Keratinocyte (primary cell): Measurements from ENCODE around the gene AIRE.

ENCODE experiments used
- CTCF ChIP-seq, 3 experiments: IDR thresholded peaks in 1 of 3; conservative IDR thresholded peaks in 1 of 3; optimal IDR thresholded peaks in 1 of 3; 2 replicates in 2 of 3; 3 replicates in 1 of 3; pipeline versions ENCODE3 to v1.5.1; 2011; ENCODE audit warnings: low read length in 3 of 3, mild to moderate bottlenecking in 3 of 3, moderate library complexity in 2 of 3, control low read depth in 1 of 3, inconsistent platforms in 1 of 3; ENCODE audit not compliant: insufficient read depth in 2 of 3; ENCODE audit errors: extremely low read depth in 1 of 3
- EZH2 ChIP-seq: IDR thresholded peaks from one replicate; pipeline ENCODE4 v1.6.1; 2012; ENCODE audit warnings: inconsistent platforms, mild to moderate bottlenecking, low read length, moderate library complexity

GRCh38 chr21:44261675-44262295 lies 23.9 kb upstream of the AIRE start, which contains the start of gene DNMT3L:
- TF ChIP-seq CTCF (optimal IDR thresholded peaks at IDR 0.05 in 1 of 3, IDR thresholded peaks at IDR 0.05 in 1 of 3, conservative IDR thresholded peaks at IDR 0.05 in 1 of 3; ENCODE audit: extremely low read depth in 1 of 3, insufficient read depth in 2 of 3, low read length in 3 of 3) (no peak), EZH2 (no peak)
